Measurements from ENCODE around the gene SLC35F4.

The SLC35F4 gene

DNA sequence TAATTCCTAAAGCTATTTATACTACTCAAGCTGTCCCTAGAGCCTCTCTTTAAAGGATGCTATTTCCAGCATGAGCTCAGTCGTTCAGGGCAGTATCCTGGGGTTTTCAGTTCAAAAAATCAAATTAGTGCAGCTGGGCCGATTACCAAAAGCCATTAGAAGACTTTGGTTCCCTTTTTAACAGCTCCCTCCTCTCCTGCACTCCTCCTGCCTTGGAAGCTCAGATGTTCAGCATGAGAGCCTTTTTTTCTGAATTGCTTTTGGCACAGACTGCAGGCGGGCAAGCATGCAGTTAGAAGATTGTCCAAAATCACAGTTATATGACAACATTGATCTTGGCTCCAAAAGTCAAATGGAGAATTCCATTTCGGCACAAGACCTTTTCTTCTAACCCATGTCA is 179.6 kb downstream of the SLC35F4 start:
- no peak for TF ChIP-seq POLR2AphosphoS5 (IDR thresholded peaks at IDR 0.05; ENCODE audit: low read depth)
- TF ChIP-seq, protein P1, sequence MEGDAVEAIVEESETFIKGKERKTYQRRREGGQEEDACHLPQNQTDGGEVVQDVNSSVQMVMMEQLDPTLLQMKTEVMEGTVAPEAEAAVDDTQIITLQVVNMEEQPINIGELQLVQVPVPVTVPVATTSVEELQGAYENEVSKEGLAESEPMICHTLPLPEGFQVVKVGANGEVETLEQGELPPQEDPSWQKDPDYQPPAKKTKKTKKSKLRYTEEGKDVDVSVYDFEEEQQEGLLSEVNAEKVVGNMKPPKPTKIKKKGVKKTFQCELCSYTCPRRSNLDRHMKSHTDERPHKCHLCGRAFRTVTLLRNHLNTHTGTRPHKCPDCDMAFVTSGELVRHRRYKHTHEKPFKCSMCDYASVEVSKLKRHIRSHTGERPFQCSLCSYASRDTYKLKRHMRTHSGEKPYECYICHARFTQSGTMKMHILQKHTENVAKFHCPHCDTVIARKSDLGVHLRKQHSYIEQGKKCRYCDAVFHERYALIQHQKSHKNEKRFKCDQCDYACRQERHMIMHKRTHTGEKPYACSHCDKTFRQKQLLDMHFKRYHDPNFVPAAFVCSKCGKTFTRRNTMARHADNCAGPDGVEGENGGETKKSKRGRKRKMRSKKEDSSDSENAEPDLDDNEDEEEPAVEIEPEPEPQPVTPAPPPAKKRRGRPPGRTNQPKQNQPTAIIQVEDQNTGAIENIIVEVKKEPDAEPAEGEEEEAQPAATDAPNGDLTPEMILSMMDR (IDR thresholded peaks at IDR 0.05; ENCODE audit: insufficient read depth, low read length), result no peak
- no peak for TF ChIP-seq SPI1 (IDR thresholded peaks at IDR 0.05; ENCODE audit: borderline replicate concordance, low read depth)
- TF ChIP-seq GABPA (IDR thresholded peaks at IDR 0.05; ENCODE audit: low read depth), result no peak
- TF ChIP-seq, protein P2, sequence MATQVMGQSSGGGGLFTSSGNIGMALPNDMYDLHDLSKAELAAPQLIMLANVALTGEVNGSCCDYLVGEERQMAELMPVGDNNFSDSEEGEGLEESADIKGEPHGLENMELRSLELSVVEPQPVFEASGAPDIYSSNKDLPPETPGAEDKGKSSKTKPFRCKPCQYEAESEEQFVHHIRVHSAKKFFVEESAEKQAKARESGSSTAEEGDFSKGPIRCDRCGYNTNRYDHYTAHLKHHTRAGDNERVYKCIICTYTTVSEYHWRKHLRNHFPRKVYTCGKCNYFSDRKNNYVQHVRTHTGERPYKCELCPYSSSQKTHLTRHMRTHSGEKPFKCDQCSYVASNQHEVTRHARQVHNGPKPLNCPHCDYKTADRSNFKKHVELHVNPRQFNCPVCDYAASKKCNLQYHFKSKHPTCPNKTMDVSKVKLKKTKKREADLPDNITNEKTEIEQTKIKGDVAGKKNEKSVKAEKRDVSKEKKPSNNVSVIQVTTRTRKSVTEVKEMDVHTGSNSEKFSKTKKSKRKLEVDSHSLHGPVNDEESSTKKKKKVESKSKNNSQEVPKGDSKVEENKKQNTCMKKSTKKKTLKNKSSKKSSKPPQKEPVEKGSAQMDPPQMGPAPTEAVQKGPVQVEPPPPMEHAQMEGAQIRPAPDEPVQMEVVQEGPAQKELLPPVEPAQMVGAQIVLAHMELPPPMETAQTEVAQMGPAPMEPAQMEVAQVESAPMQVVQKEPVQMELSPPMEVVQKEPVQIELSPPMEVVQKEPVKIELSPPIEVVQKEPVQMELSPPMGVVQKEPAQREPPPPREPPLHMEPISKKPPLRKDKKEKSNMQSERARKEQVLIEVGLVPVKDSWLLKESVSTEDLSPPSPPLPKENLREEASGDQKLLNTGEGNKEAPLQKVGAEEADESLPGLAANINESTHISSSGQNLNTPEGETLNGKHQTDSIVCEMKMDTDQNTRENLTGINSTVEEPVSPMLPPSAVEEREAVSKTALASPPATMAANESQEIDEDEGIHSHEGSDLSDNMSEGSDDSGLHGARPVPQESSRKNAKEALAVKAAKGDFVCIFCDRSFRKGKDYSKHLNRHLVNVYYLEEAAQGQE (IDR thresholded peaks at IDR 0.05; ENCODE audit: insufficient replicate concordance, low read depth), result no peak
- DNase-seq (ENCODE audit: low read depth in 1 of 2, low spot score in 1 of 2), result no peak
- Histone ChIP-seq H3K27ac (replicated peaks) (no peak overlapping the region), H3K27me3 (ENCODE audit: insufficient read depth, poor library complexity, severe bottlenecking) (peaks cover 3% of the 10 kb centered on the region), H3K4me3 (replicated peaks; ENCODE audit: insufficient read depth, low read length) (no peak overlapping the region)

- no peak for DNase-seq (ENCODE audit: low read depth in 1 of 2, low spot score in 1 of 2)
- no peaks in the 10 kb centered on the region for H3K27me3 ChIP-seq (ENCODE audit: insufficient read depth, poor library complexity, severe bottlenecking)
- TF ChIP-seq, protein P1 (IDR thresholded peaks at IDR 0.05; ENCODE audit: insufficient read depth, low read length), result no peak
- TF ChIP-seq POLR2AphosphoS5 (IDR thresholded peaks at IDR 0.05; ENCODE audit: low read depth) (no peak), GABPA (IDR thresholded peaks at IDR 0.05; ENCODE audit: low read depth) (no peak), SPI1 (IDR thresholded peaks at IDR 0.05; ENCODE audit: borderline replicate concordance, low read depth) (no peak)
- TF ChIP-seq, protein P2 (IDR thresholded peaks at IDR 0.05; ENCODE audit: insufficient replicate concordance, low read depth), result no peak
Observed at GRCh38 chr14:57671021-57671420, 194.9 kb downstream of the SLC35F4 start.

DNA sequence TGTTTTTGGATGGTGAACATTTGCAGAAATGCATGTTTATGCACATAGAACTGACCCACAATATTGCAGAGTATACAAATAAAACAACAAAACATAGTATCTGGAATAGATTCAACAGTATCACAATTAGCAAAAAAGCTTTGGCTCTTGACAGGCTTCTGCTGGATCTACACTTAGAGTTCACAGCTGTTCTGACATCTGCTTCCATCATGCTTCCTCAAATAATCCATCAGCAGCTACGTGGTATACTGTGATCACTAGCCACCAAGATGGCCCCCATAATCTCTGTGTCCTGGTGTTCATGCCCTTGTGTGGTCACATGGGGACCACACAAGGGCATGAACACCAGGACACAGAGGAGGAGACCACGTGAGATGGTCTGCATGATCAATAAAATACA is 205.7 kb downstream of the SLC35F4 start:
- no peaks in the 10 kb centered on the region for H3K27me3 ChIP-seq (ENCODE audit: insufficient read depth, poor library complexity, severe bottlenecking)
- H3K27ac ChIP-seq (replicated peaks), result no peak overlapping the region
- no peak for DNase-seq (ENCODE audit: low read depth in 1 of 2, low spot score in 1 of 2)
- TF ChIP-seq, protein P2 (IDR thresholded peaks at IDR 0.05; ENCODE audit: insufficient replicate concordance, low read depth), result no peak
- TF ChIP-seq GABPA (IDR thresholded peaks at IDR 0.05; ENCODE audit: low read depth), result no peak
- no peak for TF ChIP-seq POLR2AphosphoS5 (IDR thresholded peaks at IDR 0.05; ENCODE audit: low read depth)
- TF ChIP-seq, protein P1 (IDR thresholded peaks at IDR 0.05; ENCODE audit: insufficient read depth, low read length), result no peak
- no peak for TF ChIP-seq SPI1 (IDR thresholded peaks at IDR 0.05; ENCODE audit: borderline replicate concordance, low read depth)
- no peak overlapping the region for H3K4me3 ChIP-seq (replicated peaks; ENCODE audit: insufficient read depth, low read length)

More at GRCh38 chr14:57671021-57671420, 194.9 kb downstream of the SLC35F4 start:
- no peak overlapping the region for H3K4me3 ChIP-seq (replicated peaks; ENCODE audit: insufficient read depth, low read length)
- H3K27ac ChIP-seq (replicated peaks), result no peak overlapping the region
